NCI-H1694 (cell line): Measurements from ENCODE around the gene CLDND2.

Experiments used
- DNase-seq: peaks from one replicate; lab custom pipeline; 2025; lab: John Stamatoyannopoulos, UW

Gene CLDND2

GRCh38 chr19:51382004-51382403 lies 13.2 kb upstream of the CLDND2 start:
- DNase-seq, result no peak

DNA sequence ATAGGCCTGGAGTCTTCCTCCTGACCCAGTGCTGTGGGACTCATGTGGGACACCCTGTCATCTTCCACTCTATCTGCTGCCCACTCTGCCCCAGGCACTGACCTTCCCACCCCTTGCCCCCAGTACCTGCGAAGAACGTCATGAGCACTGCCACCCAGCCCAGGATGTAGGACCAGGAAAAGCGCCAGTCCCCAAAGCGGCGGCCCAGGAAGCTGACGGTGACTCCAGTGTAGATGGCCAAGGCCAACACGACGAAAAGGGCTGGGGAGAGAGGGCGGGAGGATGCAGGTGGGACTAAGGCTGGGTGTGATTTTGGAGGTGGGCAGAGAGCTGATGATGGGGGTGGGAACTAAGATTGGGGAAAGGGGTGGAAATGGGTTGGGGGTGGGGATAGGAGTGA lies 11.6 kb upstream of the CLDND2 start:
- no peak for DNase-seq

GRCh38 chr19:51377422-51377821 lies 8.6 kb upstream of the CLDND2 start:
- no peak for DNase-seq

DNA sequence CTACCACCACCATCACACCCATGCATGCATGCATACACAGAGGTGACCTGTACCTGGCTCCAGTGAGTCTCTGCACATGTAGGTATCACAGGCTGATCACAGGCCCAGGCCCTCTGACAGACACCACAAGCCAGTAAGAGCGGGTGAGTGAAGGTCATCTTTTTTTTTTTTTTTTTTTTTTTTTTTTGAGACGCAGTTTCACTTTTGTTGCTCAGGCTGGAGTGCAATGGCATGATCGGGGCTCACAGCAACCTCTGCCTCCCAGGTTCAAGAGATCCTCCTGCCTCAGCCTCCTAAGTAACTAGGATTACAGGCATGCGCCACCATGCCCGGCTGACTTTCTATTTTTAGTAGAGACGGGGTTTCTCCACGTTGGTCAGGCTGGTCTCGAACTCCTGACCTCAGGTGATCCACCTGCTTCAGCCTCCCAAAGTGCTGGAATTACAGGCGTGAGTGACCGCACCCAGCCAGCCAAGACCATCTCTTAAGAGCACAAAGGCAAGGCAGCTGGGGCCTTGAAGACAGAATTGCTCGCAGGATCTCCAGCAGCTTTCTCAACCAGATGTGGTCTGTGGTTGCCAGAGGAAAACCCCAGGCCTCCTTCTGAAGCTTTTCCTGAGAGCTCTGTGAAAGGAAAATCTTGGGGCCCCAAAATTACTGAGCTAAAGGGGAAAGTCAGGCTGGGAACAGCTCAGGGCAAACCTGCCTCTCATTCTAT lies 6.9 kb upstream of the CLDND2 start:
- DNase-seq, result no peak

DNA sequence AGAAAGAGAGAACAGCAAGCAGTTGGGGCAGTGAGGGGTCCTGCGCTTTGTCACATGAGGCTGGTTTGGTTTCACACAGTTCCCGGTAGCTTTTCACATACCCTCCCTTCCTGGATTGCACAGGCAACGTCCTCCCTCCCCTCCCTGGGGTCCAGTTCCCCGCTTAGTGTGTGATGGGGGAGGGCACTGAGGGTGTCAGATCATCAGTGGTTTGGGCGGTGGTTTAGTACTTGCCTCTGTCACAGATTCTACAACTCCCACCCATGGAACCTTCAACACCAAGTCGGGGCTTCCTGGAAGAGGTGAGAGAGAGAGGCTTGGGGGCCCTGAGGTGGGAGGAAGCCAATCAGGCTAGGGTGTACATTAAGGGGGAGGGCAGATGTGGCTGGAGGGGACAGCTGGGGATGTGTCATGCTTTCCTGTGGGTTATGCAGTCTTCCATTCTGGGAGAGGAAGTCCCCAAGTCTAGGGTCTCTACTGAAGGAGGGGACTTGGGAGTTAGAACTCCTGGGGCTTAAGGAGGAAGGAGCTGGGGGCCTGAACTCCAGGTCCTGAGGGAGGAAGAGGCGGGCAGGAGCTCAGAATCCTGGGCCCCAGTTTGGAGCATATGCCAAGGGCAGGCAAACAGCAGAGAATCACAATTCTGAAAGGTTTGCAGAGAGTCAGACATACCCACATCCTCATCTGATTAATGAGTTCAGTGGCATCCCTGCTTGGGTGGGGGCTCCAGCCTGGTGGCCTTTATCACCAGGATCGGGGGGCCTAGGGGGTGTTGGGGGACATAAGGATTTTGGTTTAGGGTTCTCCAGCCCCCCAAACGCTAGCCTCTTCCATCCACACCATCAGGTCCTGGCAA lies 4.1 kb upstream of the CLDND2 start, which contains the start of gene NKG7:
TSS of gene NKG7 (minus strand) at position 6 of the 856 bp plus-strand sequence. CDS start 119 bp downstream, outside the sequence.
- DNase-seq, result no peak

- no peak for DNase-seq
These were observed 3.3 kb upstream of the CLDND2 start for GRCh38 chr19:51372021-51372648.

DNA sequence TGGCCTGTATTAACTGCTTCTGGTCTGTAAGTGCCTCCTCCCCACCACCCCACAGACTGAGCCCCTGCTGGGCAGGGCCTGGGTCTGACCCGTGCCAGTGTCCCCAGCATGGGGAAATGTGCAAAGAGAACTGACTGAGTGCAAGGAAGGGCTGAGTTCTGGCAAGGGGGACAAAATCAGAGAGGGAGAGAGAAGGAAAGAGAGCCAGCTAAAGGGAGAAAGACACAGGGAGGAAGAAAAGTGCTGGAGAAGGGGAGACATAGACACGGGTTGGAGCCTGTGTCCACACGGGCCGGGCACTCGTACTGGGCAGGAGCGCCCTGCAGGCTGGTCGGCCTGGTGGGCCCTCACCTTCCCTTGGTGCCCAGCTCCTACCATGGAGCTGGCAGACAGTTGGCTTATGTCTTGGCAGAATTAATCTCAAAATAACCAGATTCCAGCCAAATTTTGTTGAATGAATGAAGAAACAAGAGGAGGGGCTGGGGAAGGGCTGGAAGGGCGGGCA lies 2.4 kb upstream of the CLDND2 start:
- DNase-seq, result no peak

DNA sequence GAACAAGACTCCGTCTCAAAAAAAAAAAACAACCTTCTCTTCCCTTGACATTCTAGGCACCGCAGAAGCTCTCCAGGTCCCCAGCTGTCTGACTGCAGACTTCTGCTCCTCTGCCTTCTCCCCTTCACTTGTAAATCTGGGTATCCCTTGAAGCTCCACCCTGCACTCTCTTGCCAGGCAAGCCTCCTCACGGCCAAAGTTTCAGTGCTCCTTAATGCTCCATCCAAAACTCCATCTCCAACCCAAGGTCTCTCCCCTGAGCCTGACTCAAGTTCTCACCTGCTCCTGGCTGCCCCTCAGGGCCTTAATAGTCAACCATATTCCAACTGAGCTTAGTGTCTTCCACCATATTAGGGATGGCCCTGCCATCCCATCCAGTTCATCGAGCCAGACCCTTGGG lies 1.4 kb upstream of the CLDND2 start:
- no peak for DNase-seq

- no peak for DNase-seq
These were observed 1.0 kb downstream of the CLDND2 start for GRCh38 chr19:51367565-51368365.

DNA sequence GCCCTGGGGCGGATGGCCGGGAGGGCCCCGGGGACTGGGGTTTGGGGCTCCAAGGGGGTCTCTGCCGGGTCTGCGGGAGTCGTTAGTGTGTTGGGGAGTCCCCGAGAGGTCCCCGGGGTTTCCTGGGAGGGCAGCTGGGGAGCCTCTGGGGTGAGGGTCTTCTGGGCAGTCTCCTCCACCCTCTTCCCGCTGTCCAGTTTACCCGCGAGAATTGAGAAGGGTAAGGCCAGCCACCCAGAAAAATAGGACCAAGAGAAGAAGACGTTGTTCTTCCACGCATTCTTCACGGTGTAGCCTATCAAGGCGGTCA lies 1.6 kb downstream of the CLDND2 start:
- DNase-seq, result no peak

DNA sequence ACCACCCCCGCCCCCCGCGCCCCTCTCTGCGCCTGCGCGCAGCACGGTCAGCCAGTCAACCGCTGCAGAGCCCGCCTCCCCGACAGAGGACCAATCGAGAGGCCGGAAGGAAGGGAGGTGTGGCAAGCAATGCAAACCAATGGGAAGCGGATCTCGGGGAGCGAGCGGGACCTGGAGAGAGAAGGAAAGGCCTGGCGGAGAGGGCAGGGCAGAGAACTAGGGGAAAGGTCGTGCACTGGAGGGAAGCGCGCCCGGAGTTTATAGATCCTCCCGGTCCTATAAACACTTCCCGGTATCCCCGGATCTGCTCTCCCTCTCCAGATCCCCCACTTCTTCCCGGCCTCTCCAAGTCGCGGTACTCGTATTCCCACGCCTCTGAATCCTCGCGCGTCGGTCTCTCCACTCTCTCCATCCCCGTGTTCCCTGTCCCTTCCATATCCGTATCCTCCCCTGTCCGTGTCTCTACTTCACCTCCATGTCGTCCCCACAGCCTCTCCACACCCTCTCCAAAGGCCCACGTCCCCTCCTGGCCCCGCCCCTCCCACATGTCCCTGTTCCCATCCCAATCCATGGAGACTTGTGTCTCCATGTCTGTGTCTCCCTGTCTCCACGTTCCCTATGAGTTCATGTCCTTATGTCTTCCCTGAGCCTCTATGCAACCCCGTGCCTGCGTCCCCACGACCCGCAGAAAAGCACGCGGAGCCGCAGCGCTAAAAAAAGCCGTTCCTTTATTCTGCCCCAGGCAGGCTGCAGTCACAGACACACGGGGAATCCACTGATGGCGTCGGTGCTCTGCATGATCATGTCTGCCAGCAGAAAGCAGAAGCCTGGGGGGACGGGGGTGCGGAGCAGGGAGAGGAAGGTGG lies 2.2 kb downstream of the CLDND2 start:
- DNase-seq, result no peak

- no peak for DNase-seq
These were observed 2.8 kb downstream of the CLDND2 start, which contains the start of gene ETFB for GRCh38 chr19:51365965-51366388. ETFB (minus strand) TSS chr19:51366388; CDS start chr19:51366326, 62 bp downstream.

DNA sequence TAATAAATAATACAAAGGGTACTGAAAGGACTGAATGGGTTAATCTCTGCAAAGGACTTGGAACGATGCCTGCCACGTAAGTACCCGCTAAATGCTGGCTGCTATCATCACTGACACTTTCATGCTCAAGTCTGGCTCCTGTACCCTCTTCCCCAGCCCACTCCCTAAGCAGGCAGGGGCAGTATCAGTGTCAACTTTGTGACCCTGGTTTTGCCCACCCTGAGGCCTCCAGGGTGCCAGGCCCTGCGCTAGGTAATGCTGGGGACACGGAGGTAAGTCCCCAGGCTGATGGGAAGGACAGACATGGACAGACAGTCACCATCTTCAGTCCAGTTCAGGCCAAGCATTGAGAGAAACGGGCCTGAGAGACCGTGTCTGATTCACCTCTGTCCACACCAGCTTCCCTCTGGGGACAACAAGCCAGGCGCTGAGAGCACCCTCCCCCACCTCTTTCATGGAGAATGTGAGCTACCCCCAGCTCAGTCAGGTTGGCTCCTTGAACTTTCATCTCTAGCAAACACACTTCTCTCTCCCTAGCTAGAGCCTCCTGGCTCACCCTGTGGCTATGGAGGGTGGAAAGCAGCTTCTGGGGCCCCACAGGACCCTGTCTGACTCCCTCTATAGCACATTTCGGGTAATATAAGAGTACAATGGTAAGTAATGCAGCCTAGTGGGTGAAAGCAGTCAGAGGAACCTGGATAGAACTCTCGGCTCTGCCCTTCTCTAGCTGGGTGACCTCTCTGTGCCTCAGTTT lies 3.4 kb downstream of the CLDND2 start:
- no peak for DNase-seq

DNA sequence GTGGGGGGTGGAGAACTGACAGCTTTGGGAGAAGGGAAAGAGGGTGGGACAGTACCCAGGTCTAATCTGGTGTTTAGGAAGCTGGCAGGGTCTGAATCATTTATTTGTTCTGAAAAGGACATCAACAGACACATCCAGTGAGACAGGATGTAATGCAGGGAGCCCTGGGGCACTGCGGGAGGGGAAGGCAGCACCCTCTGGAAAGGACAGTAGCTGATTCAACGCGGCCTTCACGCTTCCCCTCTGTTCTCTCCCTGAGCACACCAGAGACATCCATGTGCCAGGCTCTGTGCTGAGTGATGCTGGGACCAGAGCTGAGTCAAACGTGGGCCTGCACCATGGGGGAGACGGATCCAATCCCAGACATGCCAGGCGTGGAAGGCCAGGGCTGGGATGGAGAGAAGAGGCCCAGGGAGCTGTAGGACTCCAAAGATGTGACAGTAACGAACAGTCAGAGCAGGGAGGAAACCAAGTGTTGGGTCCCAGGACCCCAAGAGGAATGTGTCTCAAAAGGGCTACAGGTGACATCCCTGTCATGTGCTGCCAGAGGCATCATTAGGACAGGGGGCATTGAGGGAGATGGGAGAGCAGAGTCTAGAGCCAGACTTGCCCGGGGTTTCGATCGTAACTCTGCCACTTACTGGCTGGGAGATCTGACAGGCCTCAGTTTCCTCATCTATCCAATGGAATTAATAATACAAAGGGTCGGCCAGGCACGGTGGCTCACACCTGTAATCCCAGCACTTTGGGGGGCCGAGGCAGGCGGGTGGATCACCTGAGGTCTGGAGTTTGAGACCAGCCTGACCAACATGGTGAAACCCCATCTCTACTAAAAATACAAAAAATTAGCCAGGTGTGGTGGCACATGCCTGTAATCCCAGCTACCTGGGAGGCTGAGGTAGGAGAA lies 4.3 kb downstream of the CLDND2 start:
- no peak for DNase-seq

- no peak for DNase-seq
These were observed 7.6 kb downstream of the CLDND2 start for GRCh38 chr19:51361239-51361638.

DNA sequence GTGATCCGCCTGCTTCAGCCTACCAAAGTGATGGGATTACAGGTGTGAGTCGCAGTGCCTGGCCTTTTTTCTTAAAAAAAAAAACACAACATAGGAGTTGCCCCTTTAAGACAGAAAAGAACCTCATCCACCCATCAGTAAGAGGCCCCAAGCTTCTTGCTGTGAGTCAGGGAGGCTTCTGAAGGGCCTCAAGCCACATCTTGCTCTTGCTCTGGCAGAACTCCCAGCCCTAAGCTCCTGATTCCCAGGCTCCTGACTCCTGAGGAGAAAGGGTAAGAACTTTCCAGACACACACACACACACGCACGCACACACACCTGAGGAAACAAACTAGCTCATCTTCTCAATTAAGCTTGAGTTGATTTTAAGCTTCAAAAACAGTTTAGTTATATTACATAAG lies 9.5 kb downstream of the CLDND2 start:
- no peak for DNase-seq

- no peak for DNase-seq
These were observed 10.9 kb downstream of the CLDND2 start for GRCh38 chr19:51357952-51358351.

DNA sequence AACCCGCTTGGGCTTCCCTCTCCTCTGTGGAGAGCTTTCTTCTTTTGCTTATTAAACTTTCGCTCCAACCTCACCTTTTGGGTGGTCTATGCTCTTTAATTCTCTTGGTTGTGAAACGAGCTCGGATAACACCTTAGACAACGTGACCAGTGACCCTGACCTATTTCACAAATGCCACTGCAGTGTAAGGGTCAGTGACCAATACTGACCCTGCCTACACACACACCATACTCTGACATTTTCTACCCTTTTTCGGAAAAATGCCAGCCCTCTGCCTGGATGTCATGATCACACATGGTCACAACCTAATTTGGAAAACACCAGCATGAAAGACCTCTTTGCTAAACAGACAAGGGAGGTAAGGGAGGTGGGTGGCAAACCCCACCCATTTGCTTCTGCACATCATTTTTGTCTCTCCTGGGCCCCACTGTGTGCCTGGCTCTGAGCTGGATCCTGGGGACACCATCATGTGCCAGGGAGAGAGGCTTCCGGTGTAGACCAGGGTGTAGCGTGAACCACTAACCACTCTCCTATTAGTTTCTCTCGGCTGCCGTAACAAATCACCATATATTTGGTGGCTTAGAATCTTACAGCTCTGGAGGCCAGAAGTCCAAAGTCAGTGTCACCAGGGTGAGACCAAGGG lies 12.5 kb downstream of the CLDND2 start:
- no peak for DNase-seq

DNA sequence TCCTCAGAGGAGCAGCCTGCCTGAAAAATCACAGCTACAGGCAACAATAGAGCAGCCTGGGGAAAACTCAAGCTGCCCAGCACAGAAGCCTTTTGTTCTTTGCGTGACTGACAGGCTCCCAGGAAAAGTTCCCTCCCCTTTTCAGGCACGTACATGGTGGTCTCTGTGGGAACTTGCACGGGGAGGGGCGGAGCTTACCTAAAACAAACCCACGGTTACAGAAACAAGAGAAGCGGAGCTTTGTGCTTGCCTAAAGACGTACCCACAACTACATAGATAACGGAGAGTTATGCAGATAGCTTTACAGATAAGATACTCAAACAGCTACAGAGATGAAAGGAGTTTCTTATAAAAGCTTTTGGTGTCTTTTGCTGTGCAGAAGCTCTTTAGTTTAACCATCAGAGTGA lies 14.1 kb downstream of the CLDND2 start:
- no peak for DNase-seq
